K562 (cell line): ENCODE measurements around the gene EME2. TPM values are rescaled to one million over a fixed set of nuclear protein-coding genes. Genes with fewer than 3 reads are reported as not detected.

Experiments used
- ATAC-seq: fragments of 200-7000 bp; cut with Tn5 transposase; 3 replicates; pipeline ENCODE4 v1.9.1; 2020; ENCODE audit warnings: moderate library complexity
- BruUV-seq: library from RNA; stranded (reverse); fragments of 400-500 nt; replicated peaks from 2 replicates; lab custom pipeline; 2021; lab: Mats Ljungman, UMichigan
- CTCF ChIA-PET: fragments of 300-600 bp; formaldehyde crosslinking; extraction: SDS; loops from one replicate; lab custom pipeline; 2021; ENCODE audit warnings: low intra/inter-chr PET ratio; lab: Yijun Ruan, JAX
- POLR2A ChIA-PET: fragments of 300-600, 350-650 bp; sonication (Branson Sonifier 250); formaldehyde crosslinking; extraction: SDS; loops from one replicate; lab custom pipeline; 2021; ENCODE audit warnings: antibody characterized with exemption, inconsistent platforms; lab: Yijun Ruan, JAX
- DNase-seq, 4 experiments: peaks; one replicate each; pipeline versions ENCODE4 v3.0.0 to v3.0.0-alpha.2; 2011 to 2018; ENCODE audit warnings: low spot score in 3 of 4, mixed read lengths in 3 of 4; ENCODE audit errors: extremely low read depth in 1 of 4
- FAIRE-seq: peaks from 2 replicates; lab custom pipeline; 2011; peaks lifted over from hg19 to GRCh38; lab: Jason Lieb, UNC
- H2AFZ ChIP-seq: 2 replicates; pipeline ENCODE4 v1.6.0; 2011; ENCODE audit warnings: low read depth, low read length, control low read depth, inconsistent platforms
- H3K27ac ChIP-seq: fragments of 200-600 bp; 3 replicates; pipeline ENCODE4 v1.8.0; 2011; ENCODE audit warnings: low read depth, mild to moderate bottlenecking, control low read depth, inconsistent platforms, low read length, moderate library complexity, mixed read lengths; ENCODE audit errors: extremely low read depth
- H3K27me3 ChIP-seq, 2 experiments: fragments of 300-600 bp in 1 of 2; 2 replicates in 1 of 2; 3 replicates in 1 of 2; pipeline versions ENCODE4 v1.6.0 to v1.8.0; 2011; ENCODE audit warnings: inconsistent platforms in 2 of 2, low read length in 2 of 2, mild to moderate bottlenecking in 1 of 2, mixed read lengths in 1 of 2, moderate library complexity in 1 of 2; ENCODE audit not compliant: control insufficient read depth in 2 of 2, insufficient read depth in 2 of 2
- H3K36me3 ChIP-seq: fragments of 300-600 bp; 3 replicates; pipeline ENCODE4 v1.8.0; 2011; ENCODE audit warnings: mild to moderate bottlenecking, low read length, inconsistent platforms; ENCODE audit not compliant: control insufficient read depth, insufficient read depth
- H3K4me1 ChIP-seq, 2 experiments: fragments of 200-600 bp in 1 of 2; replicated peaks in 1 of 2; 2 replicates in 1 of 2; 3 replicates in 1 of 2; pipeline versions ENCODE4 v1.5.1 to v1.8.0; 2011; ENCODE audit warnings: inconsistent platforms in 2 of 2, low read length in 2 of 2, mild to moderate bottlenecking in 1 of 2, mixed read lengths in 1 of 2, moderate library complexity in 1 of 2; ENCODE audit not compliant: control insufficient read depth in 2 of 2, insufficient read depth in 2 of 2
- H3K4me2 ChIP-seq: 2 replicates; pipeline ENCODE4 v1.6.1; 2011; ENCODE audit warnings: low read length, control low read depth, inconsistent platforms, mixed read lengths; ENCODE audit not compliant: insufficient read depth
- H3K4me3 ChIP-seq: fragments of 200-600 bp; sonication (generic), shearing (Covaris generic); 2 replicates; pipeline ENCODE4 v1.5.1; 2016; ENCODE audit warnings: control low read depth, inconsistent platforms
- H3K79me2 ChIP-seq: fragments of 200-600 bp; 3 replicates; pipeline ENCODE4 v1.8.0; 2011; ENCODE audit warnings: low read length, inconsistent platforms; ENCODE audit not compliant: control insufficient read depth, insufficient read depth
- H3K9ac ChIP-seq, 2 experiments: 2 replicates each; pipeline versions ENCODE4 v1.6.0 to v1.6.1; 2011; ENCODE audit warnings: low read depth in 2 of 2, low read length in 2 of 2, control low read depth in 1 of 2, inconsistent platforms in 1 of 2, mild to moderate bottlenecking in 1 of 2, mixed read lengths in 1 of 2; ENCODE audit not compliant: insufficient read depth in 1 of 2
- H3K9me1 ChIP-seq: one replicate; pipeline ENCODE4 v1.6.0; 2011; ENCODE audit warnings: inconsistent platforms, mild to moderate bottlenecking, low read length, moderate library complexity; ENCODE audit not compliant: control insufficient read depth, insufficient read depth
- H3K9me3 ChIP-seq: replicated peaks from 2 replicates; pipeline ENCODE4 v1.5.1; 2011; ENCODE audit warnings: low read depth, low read length, inconsistent platforms; ENCODE audit not compliant: control insufficient read depth, insufficient read depth
- H4K20me1 ChIP-seq: replicated peaks from 2 replicates; pipeline ENCODE4 v1.6.1; 2011; ENCODE audit warnings: low read length, inconsistent platforms, mixed read lengths; ENCODE audit not compliant: control insufficient read depth, insufficient read depth
- LEF1 ChIP-seq: fragments of 450-650 bp; IDR thresholded peaks from 2 replicates; pipeline ENCODE4 v1.6.1; 2016; ENCODE audit warnings: mild to moderate bottlenecking
- MCM2 ChIP-seq: fragments of 450-650 bp; IDR thresholded peaks from 2 replicates; pipeline ENCODE4 v1.6.1; 2017; ENCODE audit warnings: low read depth, mild to moderate bottlenecking
- MXI1 ChIP-seq: IDR thresholded peaks from 2 replicates; pipeline ENCODE4 v1.6.1; 2011; ENCODE audit warnings: low read depth, mild to moderate bottlenecking, improper control_type of control experiment, low read length
- PRMT5 ChIP-seq: sonication (generic); formaldehyde crosslinking; IDR thresholded peaks from 2 replicates; pipeline ENCODE4 v1.5.0; 2020; ENCODE audit warnings: missing genetic modification reagents
- RHOXF2B ChIP-seq: fragments of 250-450 bp; sonication (Bioruptor Pico); conservative IDR thresholded peaks from 2 replicates; pipeline ENCODE4 v1.5.1; 2021
- SAP30 ChIP-seq: fragments of 200-600 bp; sonication (generic); IDR thresholded peaks from 2 replicates; pipeline ENCODE4 v1.6.1; 2012; ENCODE audit warnings: borderline replicate concordance, low read depth, mild to moderate bottlenecking, moderate library complexity, low read length, control low read depth, inconsistent platforms; ENCODE audit not compliant: insufficient read depth, poor library complexity, severe bottlenecking
- STAT5A ChIP-seq: IDR thresholded peaks from 2 replicates; pipeline ENCODE4 v1.6.1; 2012; ENCODE audit warnings: low read length, inconsistent platforms, borderline replicate concordance
- WHSC1 ChIP-seq: IDR thresholded peaks from one replicate; pipeline ENCODE4 v1.6.1; 2012; ENCODE audit warnings: low read length, control low read depth, inconsistent platforms
- ZNF212 ChIP-seq: fragments of 450-650 bp; formaldehyde crosslinking; IDR thresholded peaks from 2 replicates; pipeline ENCODE4 v1.4.0; 2020; ENCODE audit warnings: mild to moderate bottlenecking
- ZNF589 ChIP-seq: fragments of 200-800 bp; sonication (Bioruptor generic); IDR thresholded peaks from 2 replicates; pipeline ENCODE4 v1.6.1; 2016; ENCODE audit warnings: low read depth, missing genetic modification characterization, missing compliant biosample characterization
- ZNF77 ChIP-seq: fragments of 250-450 bp; sonication (Bioruptor Pico); IDR thresholded peaks from 2 replicates; pipeline ENCODE4 v1.5.0; 2020
- WGBS: fragments of 100-300 bp; shearing (Covaris generic); methylation state at CpG from one replicate; pipeline ENCODE4 v1.1.6; 2016; ENCODE audit warnings: low coverage, mixed read lengths; ENCODE audit not compliant: insufficient coverage; ENCODE audit errors: missing lambda C conversion rate; 5-methylcytosine and 5-hydroxymethylcytosine counted together
- in situ Hi-C: fragments of 300-500 bp; cut with MboI; formaldehyde crosslinking; loops from 4 replicates; pipeline ENCODE4 v1.15.0; 2018; ENCODE audit warnings: inconsistent platforms, mixed read lengths
- intact Hi-C: fragments of 100-400 bp; cut with micrococcal nuclease; formaldehyde crosslinking; loops from 2 replicates; pipeline ENCODE4 v1.14.2; 2022
- polyA plus RNA-seq, 8 experiments: library from polyadenylated mRNA; depleted of rRNA in 4 of 8; stranded (reverse) in 5 of 8; unstranded in 3 of 8; fragments of >200 nt; fragmentation: Nextera tagmentation in 2 of 8; fragmentation: Illumina TruSeq in 1 of 8; extraction: Ambion mirVana in 2 of 8; extraction: Trizol in 1 of 8; gene quantifications; 2 replicates each; pipeline versions ENCODE4 v1.2.1 to v1.2.3, GENCODE V29; 2011 to 2014; ENCODE audit warnings: inconsistent platforms in 1 of 8, missing spikeins in 1 of 8
- total RNA-seq, 7 experiments: library from RNA; depleted of rRNA in 6 of 7; stranded (reverse); fragments of >200 nt in 6 of 7; fragmentation: Illumina TruSeq in 2 of 7; extraction: Trizol in 2 of 7; gene quantifications; 2 replicates each; pipeline versions ENCODE4 v1.2.1 to v1.2.3, GENCODE V29; 2011 to 2021; ENCODE audit warnings: low replicate concordance in 1 of 7
- TF ChIP-seq, protein P1 (sequence below), 2 experiments: fragments of 450-650 bp in 1 of 2; IDR thresholded peaks; 2 replicates each; pipeline ENCODE4 v1.6.1; 2011 to 2017; ENCODE audit warnings: low read depth in 2 of 2, antibody characterized with exemption in 1 of 2, borderline replicate concordance in 1 of 2, low read length in 1 of 2, mild to moderate bottlenecking in 1 of 2, mixed read lengths in 1 of 2; ENCODE audit not compliant: control insufficient read depth in 1 of 2
- TF ChIP-seq, protein P2 (sequence below): sonication (generic); formaldehyde crosslinking; IDR thresholded peaks from 2 replicates; pipeline ENCODE4 v1.4.0; 2020; ENCODE audit warnings: mild to moderate bottlenecking, missing genetic modification reagents

EME2 gene
- total and polyA plus RNA-seq, 9 of the 15 experiments (the other 6 are each of a cell fraction or from before 2014, with no cell fraction given), result 0.35 to 19.9 (median 3.5) TPM

DNA sequence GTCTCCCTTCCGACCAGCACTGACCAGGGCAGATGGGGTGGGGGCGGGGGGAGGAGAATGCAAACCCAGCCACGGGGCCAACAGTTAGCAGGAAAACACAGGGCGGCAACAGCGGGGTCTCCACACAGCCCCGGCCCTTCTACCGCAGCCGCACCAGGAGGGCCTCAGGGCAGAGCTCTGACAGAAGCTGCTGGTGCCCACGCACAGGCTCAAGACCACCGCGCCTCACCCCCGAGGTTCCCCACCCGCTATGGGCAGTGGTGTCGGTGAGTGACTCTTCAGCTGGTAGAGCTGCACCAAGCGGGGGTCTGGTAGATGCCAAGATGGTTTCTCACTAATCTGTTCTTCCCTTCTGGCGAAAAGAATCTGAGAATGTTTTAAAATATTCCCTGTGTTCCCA is 37.9 kb downstream of the EME2 start:
- BruUV-seq, result no TSS peak
- Histone ChIP-seq H4K20me1 (no peaks in the 10 kb centered on the region; the same call in 1 of the 2 replicates), H3K36me3 (peaks cover 3% of the 10 kb centered on the region; the same call in 1 of the 3 replicates), H2AFZ (no peak overlapping the region), H3K9me3 (no peaks in the 10 kb centered on the region), H3K9ac (no peak overlapping the region; a peak in 1 of 4 replicates), H3K79me2 (no peaks in the 10 kb centered on the region), H3K4me2 (no peak overlapping the region), H3K27me3 (no peaks in the 10 kb centered on the region), H3K9me1 (no peaks in the 10 kb centered on the region), H3K4me1 (peaks cover 0 to 20% of the 10 kb centered on the region in 2 experiments; a peak in 3 of 5 replicates), H3K4me3 (no peak overlapping the region), H3K27ac (no peak overlapping the region)
- DNase-seq, result no peak
- TF ChIP-seq, protein P1, sequence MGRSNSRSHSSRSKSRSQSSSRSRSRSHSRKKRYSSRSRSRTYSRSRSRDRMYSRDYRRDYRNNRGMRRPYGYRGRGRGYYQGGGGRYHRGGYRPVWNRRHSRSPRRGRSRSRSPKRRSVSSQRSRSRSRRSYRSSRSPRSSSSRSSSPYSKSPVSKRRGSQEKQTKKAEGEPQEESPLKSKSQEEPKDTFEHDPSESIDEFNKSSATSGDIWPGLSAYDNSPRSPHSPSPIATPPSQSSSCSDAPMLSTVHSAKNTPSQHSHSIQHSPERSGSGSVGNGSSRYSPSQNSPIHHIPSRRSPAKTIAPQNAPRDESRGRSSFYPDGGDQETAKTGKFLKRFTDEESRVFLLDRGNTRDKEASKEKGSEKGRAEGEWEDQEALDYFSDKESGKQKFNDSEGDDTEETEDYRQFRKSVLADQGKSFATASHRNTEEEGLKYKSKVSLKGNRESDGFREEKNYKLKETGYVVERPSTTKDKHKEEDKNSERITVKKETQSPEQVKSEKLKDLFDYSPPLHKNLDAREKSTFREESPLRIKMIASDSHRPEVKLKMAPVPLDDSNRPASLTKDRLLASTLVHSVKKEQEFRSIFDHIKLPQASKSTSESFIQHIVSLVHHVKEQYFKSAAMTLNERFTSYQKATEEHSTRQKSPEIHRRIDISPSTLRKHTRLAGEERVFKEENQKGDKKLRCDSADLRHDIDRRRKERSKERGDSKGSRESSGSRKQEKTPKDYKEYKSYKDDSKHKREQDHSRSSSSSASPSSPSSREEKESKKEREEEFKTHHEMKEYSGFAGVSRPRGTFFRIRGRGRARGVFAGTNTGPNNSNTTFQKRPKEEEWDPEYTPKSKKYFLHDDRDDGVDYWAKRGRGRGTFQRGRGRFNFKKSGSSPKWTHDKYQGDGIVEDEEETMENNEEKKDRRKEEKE (IDR thresholded peaks at IDR 0.05; ENCODE audit: borderline replicate concordance in 1 of 2, control insufficient read depth in 1 of 2, low read depth in 2 of 2, low read length in 1 of 2), result no peak
- TF ChIP-seq LEF1 (no peak), ZNF77 (CRISPR knock-in tag) (no peak), PRMT5 (CRISPR knock-in tag) (no peak), MCM2 (no peak), RHOXF2B (CRISPR knock-in tag) (no peak), STAT5A (no peak), WHSC1 (no peak), MXI1 (no peak), SAP30 (no peak), ZNF589 (no peak), ZNF212 (CRISPR knock-in tag) (no peak)
- TF ChIP-seq, protein P2, sequence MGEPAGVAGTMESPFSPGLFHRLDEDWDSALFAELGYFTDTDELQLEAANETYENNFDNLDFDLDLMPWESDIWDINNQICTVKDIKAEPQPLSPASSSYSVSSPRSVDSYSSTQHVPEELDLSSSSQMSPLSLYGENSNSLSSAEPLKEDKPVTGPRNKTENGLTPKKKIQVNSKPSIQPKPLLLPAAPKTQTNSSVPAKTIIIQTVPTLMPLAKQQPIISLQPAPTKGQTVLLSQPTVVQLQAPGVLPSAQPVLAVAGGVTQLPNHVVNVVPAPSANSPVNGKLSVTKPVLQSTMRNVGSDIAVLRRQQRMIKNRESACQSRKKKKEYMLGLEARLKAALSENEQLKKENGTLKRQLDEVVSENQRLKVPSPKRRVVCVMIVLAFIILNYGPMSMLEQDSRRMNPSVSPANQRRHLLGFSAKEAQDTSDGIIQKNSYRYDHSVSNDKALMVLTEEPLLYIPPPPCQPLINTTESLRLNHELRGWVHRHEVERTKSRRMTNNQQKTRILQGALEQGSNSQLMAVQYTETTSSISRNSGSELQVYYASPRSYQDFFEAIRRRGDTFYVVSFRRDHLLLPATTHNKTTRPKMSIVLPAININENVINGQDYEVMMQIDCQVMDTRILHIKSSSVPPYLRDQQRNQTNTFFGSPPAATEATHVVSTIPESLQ (CRISPR knock-in tag), result no peak
- in situ Hi-C loops, result no loop called here
- POLR2A ChIA-PET, result interaction anchor here (1.0 kb wide), 1 partner anchor 121 kb away, joined by 5 read pairs; no protein-coding TSS in a partner anchor
- FAIRE-seq, result no peak
- CTCF ChIA-PET, result no interaction called here
- 87% methylated on average over 13 of the region's 16 CpGs for WGBS
- intact Hi-C loops, result no loop called here
- ATAC-seq, result no peak
